GM21390 (cell line): ENCODE measurements around the gene TSHZ2.

Source experiments
- ATAC-seq: cut with Tn5 transposase; IDR thresholded peaks from one replicate; pipeline ENCODE4 v1.9.1; 2021; ENCODE audit not compliant: unreplicated experiment

TSHZ2 gene

GRCh38 chr20:53227523-53227922 lies 255.4 kb downstream of the TSHZ2 start:
- ATAC-seq = no peak

- ATAC-seq = no peak
These were observed 258.9 kb downstream of the TSHZ2 start for GRCh38 chr20:53231061-53231460.

GRCh38 chr20:53237461-53237860 lies 265.3 kb downstream of the TSHZ2 start:
- no peak for ATAC-seq

GRCh38 chr20:53238121-53238660 lies 266.0 kb downstream of the TSHZ2 start:
- no peak for ATAC-seq

GRCh38 chr20:53243152-53243551 lies 271.0 kb downstream of the TSHZ2 start:
- ATAC-seq = no peak

GRCh38 chr20:53244711-53245110 lies 272.6 kb downstream of the TSHZ2 start:
- no peak for ATAC-seq

- ATAC-seq = no peak
These were observed 273.4 kb downstream of the TSHZ2 start for GRCh38 chr20:53245574-53245973.

- no peak for ATAC-seq
These were observed 275.4 kb downstream of the TSHZ2 start for GRCh38 chr20:53247468-53248103.

GRCh38 chr20:53250456-53250855 lies 278.3 kb downstream of the TSHZ2 start:
- no peak for ATAC-seq

GRCh38 chr20:53252002-53252401 lies 279.8 kb downstream of the TSHZ2 start:
- ATAC-seq = no peak

GRCh38 chr20:53253668-53254067 lies 281.5 kb downstream of the TSHZ2 start:
- no peak for ATAC-seq

GRCh38 chr20:53255102-53255710 lies 283.0 kb downstream of the TSHZ2 start:
- no peak for ATAC-seq

GRCh38 chr20:53258741-53259140 lies 286.6 kb downstream of the TSHZ2 start:
- ATAC-seq = no peak

GRCh38 chr20:53260168-53260567 lies 288.0 kb downstream of the TSHZ2 start:
- no peak for ATAC-seq

- ATAC-seq = no peak
These were observed 288.4 kb downstream of the TSHZ2 start for GRCh38 chr20:53260591-53260990.

GRCh38 chr20:53262365-53262764 lies 290.2 kb downstream of the TSHZ2 start:
- ATAC-seq = no peak

GRCh38 chr20:53263554-53264438 lies 291.6 kb downstream of the TSHZ2 start:
- no peak for ATAC-seq

GRCh38 chr20:53264604-53265003 lies 292.4 kb downstream of the TSHZ2 start:
- ATAC-seq = no peak

- ATAC-seq = no peak
These were observed 293.2 kb downstream of the TSHZ2 start for GRCh38 chr20:53265304-53265875.

- ATAC-seq = no peak
These were observed 297.2 kb downstream of the TSHZ2 start for GRCh38 chr20:53269380-53269779.

- ATAC-seq = no peak
These were observed 298.7 kb downstream of the TSHZ2 start for GRCh38 chr20:53270792-53271375.
